A673 (cell line): Measurements from ENCODE around the gene DMXL1.

ENCODE experiments used
- EZH2 ChIP-seq: fragments of 200-600 bp; sonication (generic); IDR thresholded peaks from 2 replicates; pipeline ENCODE4 v1.6.1; 2017; ENCODE audit warnings: borderline replicate concordance, low read depth, mild to moderate bottlenecking, mixed read lengths, antibody characterized with exemption, low read length; ENCODE audit not compliant: poor library complexity, severe bottlenecking
- TF ChIP-seq, protein P1 (sequence below): fragments of 300-800, 200-600 bp; sonication (generic); conservative IDR thresholded peaks from 2 replicates; pipeline ENCODE4 v1.5.1; 2017; ENCODE audit warnings: low read depth, mild to moderate bottlenecking, antibody characterized with exemption, low read length, moderate library complexity, mixed read lengths

DNA sequence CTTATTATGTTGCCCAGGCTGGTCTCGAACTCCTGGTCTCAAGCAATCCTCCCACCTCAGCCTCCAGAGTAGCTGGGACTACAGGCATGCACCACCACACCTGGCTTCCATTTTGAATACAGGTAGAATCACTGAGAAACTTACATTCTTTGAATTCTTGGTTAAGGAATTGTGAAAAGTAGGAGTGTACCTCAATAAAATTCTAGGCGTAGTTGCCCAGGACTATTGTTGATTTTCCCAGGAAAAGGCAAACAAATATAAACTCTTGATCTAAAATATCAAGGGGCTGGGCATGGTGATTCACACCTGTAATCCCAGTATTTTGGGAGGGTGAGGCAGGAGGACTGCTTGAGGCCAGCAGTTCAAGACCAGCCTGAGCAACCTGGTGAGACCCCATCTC lies 16.8 kb upstream of the DMXL1 start:
- TF ChIP-seq, protein P1, sequence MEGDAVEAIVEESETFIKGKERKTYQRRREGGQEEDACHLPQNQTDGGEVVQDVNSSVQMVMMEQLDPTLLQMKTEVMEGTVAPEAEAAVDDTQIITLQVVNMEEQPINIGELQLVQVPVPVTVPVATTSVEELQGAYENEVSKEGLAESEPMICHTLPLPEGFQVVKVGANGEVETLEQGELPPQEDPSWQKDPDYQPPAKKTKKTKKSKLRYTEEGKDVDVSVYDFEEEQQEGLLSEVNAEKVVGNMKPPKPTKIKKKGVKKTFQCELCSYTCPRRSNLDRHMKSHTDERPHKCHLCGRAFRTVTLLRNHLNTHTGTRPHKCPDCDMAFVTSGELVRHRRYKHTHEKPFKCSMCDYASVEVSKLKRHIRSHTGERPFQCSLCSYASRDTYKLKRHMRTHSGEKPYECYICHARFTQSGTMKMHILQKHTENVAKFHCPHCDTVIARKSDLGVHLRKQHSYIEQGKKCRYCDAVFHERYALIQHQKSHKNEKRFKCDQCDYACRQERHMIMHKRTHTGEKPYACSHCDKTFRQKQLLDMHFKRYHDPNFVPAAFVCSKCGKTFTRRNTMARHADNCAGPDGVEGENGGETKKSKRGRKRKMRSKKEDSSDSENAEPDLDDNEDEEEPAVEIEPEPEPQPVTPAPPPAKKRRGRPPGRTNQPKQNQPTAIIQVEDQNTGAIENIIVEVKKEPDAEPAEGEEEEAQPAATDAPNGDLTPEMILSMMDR: no peak
- TF ChIP-seq EZH2: no peak
